ENCODE results near the gene AANAT.

AANAT gene

GRCh38 chr17:76467366-76467765 is at the start of gene AANAT:
Gene AANAT, plus strand, starts transcription at chr17:76467603. Its CDS starts 1,144 bp downstream, at chr17:76468747.
- TF ChIP-seq, protein P1, sequence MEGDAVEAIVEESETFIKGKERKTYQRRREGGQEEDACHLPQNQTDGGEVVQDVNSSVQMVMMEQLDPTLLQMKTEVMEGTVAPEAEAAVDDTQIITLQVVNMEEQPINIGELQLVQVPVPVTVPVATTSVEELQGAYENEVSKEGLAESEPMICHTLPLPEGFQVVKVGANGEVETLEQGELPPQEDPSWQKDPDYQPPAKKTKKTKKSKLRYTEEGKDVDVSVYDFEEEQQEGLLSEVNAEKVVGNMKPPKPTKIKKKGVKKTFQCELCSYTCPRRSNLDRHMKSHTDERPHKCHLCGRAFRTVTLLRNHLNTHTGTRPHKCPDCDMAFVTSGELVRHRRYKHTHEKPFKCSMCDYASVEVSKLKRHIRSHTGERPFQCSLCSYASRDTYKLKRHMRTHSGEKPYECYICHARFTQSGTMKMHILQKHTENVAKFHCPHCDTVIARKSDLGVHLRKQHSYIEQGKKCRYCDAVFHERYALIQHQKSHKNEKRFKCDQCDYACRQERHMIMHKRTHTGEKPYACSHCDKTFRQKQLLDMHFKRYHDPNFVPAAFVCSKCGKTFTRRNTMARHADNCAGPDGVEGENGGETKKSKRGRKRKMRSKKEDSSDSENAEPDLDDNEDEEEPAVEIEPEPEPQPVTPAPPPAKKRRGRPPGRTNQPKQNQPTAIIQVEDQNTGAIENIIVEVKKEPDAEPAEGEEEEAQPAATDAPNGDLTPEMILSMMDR (IDR thresholded peaks at IDR 0.05; ENCODE audit: low read depth, low read length) = no peak
- no peak within 1 kb of the TSS for H3K4me3 ChIP-seq (ENCODE audit: low read depth, low read length)

- TF ChIP-seq, protein P1 (IDR thresholded peaks at IDR 0.05; ENCODE audit: low read depth, low read length) = no peak
Observed at GRCh38 chr17:76419576-76420260, 47.7 kb upstream of the AANAT start.

DNA sequence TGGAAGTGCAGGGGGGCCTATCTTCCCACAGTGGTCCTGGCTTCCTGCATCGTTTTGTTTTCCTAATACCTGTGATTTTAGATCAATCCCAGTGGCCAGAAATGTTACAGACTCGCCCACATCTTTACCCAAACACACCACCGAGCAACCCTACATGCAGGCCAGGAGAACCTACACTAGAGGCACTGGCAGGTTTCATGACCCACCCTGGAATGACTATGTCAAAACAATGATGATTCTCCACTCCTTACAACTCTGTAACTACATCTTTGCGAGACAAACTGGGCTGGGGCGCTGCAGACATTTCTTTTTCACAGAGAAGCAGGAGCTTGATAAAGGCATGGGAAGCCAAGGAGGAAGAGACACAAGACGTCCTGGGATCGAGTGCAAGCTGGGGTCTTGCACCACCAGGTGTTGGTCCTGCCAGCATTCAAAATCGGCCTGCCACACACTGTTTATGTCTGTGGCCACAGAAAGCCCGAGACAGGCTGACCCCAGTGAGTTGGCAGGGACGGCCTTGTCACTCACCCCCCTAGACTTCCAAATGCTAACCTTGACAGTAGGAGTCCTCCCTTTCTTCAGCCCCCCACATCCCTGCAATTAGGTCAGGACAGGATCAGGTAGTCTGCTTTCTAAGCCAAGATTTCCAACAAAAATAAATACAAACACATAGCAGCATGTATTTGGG is 46.9 kb upstream of the AANAT start:
- TF ChIP-seq, protein P1 (IDR thresholded peaks at IDR 0.05; ENCODE audit: low read depth, low read length) = no peak
- no peak overlapping the region for H3K4me3 ChIP-seq (ENCODE audit: low read depth, low read length)

More at GRCh38 chr17:76419576-76420260, 47.7 kb upstream of the AANAT start:
- H3K4me3 ChIP-seq (ENCODE audit: low read depth, low read length) = no peak overlapping the region

DNA sequence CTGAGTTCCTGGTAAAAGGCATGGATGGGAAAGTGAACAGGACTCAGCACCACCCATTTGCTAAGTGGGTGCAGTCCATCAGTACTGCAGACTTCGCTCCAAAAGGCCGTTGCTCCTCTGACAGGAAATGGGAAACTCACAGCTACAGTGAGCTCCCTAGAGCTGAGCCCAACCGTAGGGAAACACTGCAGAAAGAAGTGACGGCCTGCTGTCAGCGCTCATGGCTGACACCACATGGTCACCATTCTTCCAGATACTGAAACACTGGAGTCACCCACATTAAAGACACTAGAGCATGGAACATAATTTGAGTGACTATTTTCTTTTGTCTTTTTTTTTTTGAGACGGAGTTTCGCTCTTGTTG is 46.4 kb upstream of the AANAT start:
- H3K4me3 ChIP-seq (ENCODE audit: low read depth, low read length) = no peak overlapping the region
- TF ChIP-seq, protein P1 (IDR thresholded peaks at IDR 0.05; ENCODE audit: low read depth, low read length) = no peak

GRCh38 chr17:76422406-76422805 is 45.0 kb upstream of the AANAT start:
- TF ChIP-seq, protein P1 (IDR thresholded peaks at IDR 0.05; ENCODE audit: low read depth, low read length) = no peak
- H3K4me3 ChIP-seq (ENCODE audit: low read depth, low read length) = no peak overlapping the region

GRCh38 chr17:76422860-76423259 is 44.5 kb upstream of the AANAT start:
- TF ChIP-seq, protein P1 (IDR thresholded peaks at IDR 0.05; ENCODE audit: low read depth, low read length) = no peak
- no peak overlapping the region for H3K4me3 ChIP-seq (ENCODE audit: low read depth, low read length)

GRCh38 chr17:76426853-76427252 is 40.5 kb upstream of the AANAT start:
- H3K4me3 ChIP-seq (ENCODE audit: low read depth, low read length) = no peak overlapping the region
- TF ChIP-seq, protein P1 (IDR thresholded peaks at IDR 0.05; ENCODE audit: low read depth, low read length) = no peak
